Measurements from ENCODE around the gene ACKR2. TPM values are rescaled to one million over a fixed set of nuclear protein-coding genes. Genes with fewer than 3 reads are reported as not detected.

The ACKR2 gene
- total and polyA plus RNA-seq, 2 of the 13 experiments (the other 11 are each of a cell fraction or from before 2014, with no cell fraction given): 1.1 to 1.9 TPM

DNA sequence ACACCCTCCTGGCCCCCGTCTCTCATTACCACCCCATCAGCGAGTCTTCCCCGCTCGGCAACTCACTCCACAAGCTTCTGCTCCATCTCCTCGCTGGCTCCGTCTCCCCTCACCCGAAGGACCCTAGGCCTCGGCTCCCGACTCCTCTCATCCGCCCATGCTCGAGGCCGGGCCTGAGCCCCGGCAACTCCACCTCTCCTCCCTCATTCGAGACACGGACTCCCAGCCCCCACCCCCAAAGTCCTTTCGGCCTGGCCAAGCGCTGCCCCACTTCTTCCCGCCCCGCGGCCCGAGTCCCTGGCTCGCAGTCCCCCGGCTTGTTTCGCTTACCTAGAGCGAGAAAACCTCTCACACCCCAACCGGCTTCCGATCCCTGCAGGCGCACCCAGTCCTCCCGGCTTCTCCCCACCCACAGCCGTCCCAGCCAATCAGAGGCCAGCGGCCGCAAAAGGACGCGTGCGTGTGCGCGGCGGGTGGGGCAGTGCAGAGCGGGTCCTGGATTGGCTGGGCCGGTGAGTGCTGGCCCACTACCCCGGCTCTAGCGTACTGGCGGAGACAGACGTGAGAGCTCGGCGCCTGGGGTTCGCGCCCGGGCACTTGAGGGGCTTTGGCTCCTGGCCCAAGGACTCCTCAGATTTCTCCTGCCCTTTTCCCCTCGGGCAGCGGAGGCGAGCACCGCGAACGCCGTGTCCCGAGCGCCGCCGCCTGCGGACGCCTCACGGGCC lies 5.0 kb upstream of the ACKR2 start, which contains the start of gene HIGD1A (continued):
- peak; percentile 21; the same call in 1 of the 2 replicates for TF ChIP-seq KDM5B (CRISPR knock-in tag; IDR thresholded peaks at IDR 0.05; ENCODE audit: borderline replicate concordance)
- no peak for TF ChIP-seq ZNF484 (CRISPR knock-in tag; IDR thresholded peaks at IDR 0.05; ENCODE audit: borderline replicate concordance, low read depth)
- TF ChIP-seq ZNF207 (IDR thresholded peaks at IDR 0.05; ENCODE audit: borderline replicate concordance): no peak
- TF ChIP-seq RFXANK (CRISPR knock-in tag; IDR thresholded peaks at IDR 0.05): no peak; the same call in 1 of the 2 replicates
- TF ChIP-seq GFI1 (CRISPR knock-in tag; IDR thresholded peaks at IDR 0.05; ENCODE audit: borderline replicate concordance): no peak
- no peak for TF ChIP-seq REL (CRISPR knock-in tag; conservative IDR thresholded peaks at IDR 0.05)
- no peak for TF ChIP-seq ZNF382 (CRISPR knock-in tag; IDR thresholded peaks at IDR 0.05; ENCODE audit: borderline replicate concordance)
- TF ChIP-seq ELF3 (CRISPR knock-in tag; IDR thresholded peaks at IDR 0.05): peak; percentile 11; the same call in 1 of the 2 replicates
- peak; percentile 79; the same call in 1 of the 2 replicates for TF ChIP-seq SMYD3 (CRISPR knock-in tag; IDR thresholded peaks at IDR 0.05)
- TF ChIP-seq RFXAP (CRISPR knock-in tag; IDR thresholded peaks at IDR 0.05; ENCODE audit: borderline replicate concordance): peak; percentile 73; the same call in 1 of the 2 replicates
- no peak for TF ChIP-seq ELK4 (CRISPR knock-in tag; IDR thresholded peaks at IDR 0.05; ENCODE audit: borderline replicate concordance)
- TF ChIP-seq ZNF883 (CRISPR knock-in tag; IDR thresholded peaks at IDR 0.05; ENCODE audit: not compliant biosample characterization): no peak
- TF ChIP-seq MAFF (IDR thresholded peaks at IDR 0.05; ENCODE audit: low read depth, low read length): no peak
- TF ChIP-seq PCBP1 (IDR thresholded peaks at IDR 0.05; ENCODE audit: borderline replicate concordance, low read depth, low read length): peak; percentile 17; the same call in 1 of the 2 replicates
- no peak for TF ChIP-seq ZNF615 (CRISPR knock-in tag; IDR thresholded peaks at IDR 0.05; ENCODE audit: borderline replicate concordance)
- TF ChIP-seq ZNF280D (CRISPR knock-in tag; IDR thresholded peaks at IDR 0.05): no peak
- peak; percentile 92; the same call in 1 of the 2 replicates for TF ChIP-seq BRF2 (CRISPR knock-in tag; IDR thresholded peaks at IDR 0.05)
- peak; percentile 81 for TF ChIP-seq TBX2 (CRISPR knock-in tag; IDR thresholded peaks at IDR 0.05; ENCODE audit: borderline replicate concordance)
- no peak for TF ChIP-seq ZNF770 (CRISPR knock-in tag; IDR thresholded peaks at IDR 0.05)
- no peak for TF ChIP-seq MIXL1 (CRISPR knock-in tag; IDR thresholded peaks at IDR 0.05)
- peak; percentile 47; the same call in 1 of the 2 replicates for TF ChIP-seq KLF11 (CRISPR knock-in tag; IDR thresholded peaks at IDR 0.05)
- TF ChIP-seq MTA1 (CRISPR knock-in tag; IDR thresholded peaks at IDR 0.05; ENCODE audit: borderline replicate concordance): 0 out of 2 replicates have a peak, but pooled peaks have one; percentile 32
- peak; percentile 35; the same call in 1 of the 2 replicates for TF ChIP-seq ARNTL (CRISPR knock-in tag; IDR thresholded peaks at IDR 0.05)
